Type B pancreatic cell (in vitro differentiated cells): Measurements from ENCODE around the gene MRGPRF. TPM values are rescaled to one million over a fixed set of nuclear protein-coding genes. Genes with fewer than 3 reads are reported as not detected.

Experiments used
- DNase-seq: peaks from one replicate; pipeline ENCODE4 v3.0.0; 2021; ENCODE audit warnings: mixed read lengths; ENCODE audit not compliant: unreplicated experiment; ENCODE audit errors: extremely low spot score
- H3K27ac Mint-ChIP-seq: 2 replicates; pipeline ENCODE4 v1.8.0; 2021; ENCODE audit warnings: mild to moderate bottlenecking, mixed read lengths
- H3K27me3 Mint-ChIP-seq: 2 replicates; pipeline ENCODE4 v1.8.0; 2021; ENCODE audit warnings: mixed read lengths
- H3K36me3 Mint-ChIP-seq: 2 replicates; pipeline ENCODE4 v1.8.0; 2021; ENCODE audit warnings: mixed read lengths
- H3K4me1 Mint-ChIP-seq: one replicate; pipeline ENCODE4 v1.8.0; 2021; ENCODE audit warnings: mixed read lengths; ENCODE audit not compliant: unreplicated experiment
- H3K4me3 Mint-ChIP-seq: 2 replicates; pipeline ENCODE4 v1.8.0; 2021; ENCODE audit warnings: mild to moderate bottlenecking, mixed read lengths
- H3K9me3 Mint-ChIP-seq: 2 replicates; pipeline ENCODE4 v1.8.0; 2021; ENCODE audit warnings: mixed read lengths
- CTCF ChIP-seq: fragments of 200-600 bp; sonication (generic); conservative IDR thresholded peaks from 2 replicates; pipeline ENCODE4 v1.5.0; 2021; ENCODE audit warnings: antibody characterized with exemption, mild to moderate bottlenecking
- total RNA-seq: library from RNA; stranded (reverse); gene quantifications from 2 replicates; pipeline ENCODE4 v1.2.1, GENCODE V29; 2021; ENCODE audit warnings: low replicate concordance

Gene MRGPRF
- total RNA-seq, 1 donor from 2014 or later: 1.4 TPM

- TF ChIP-seq CTCF: no peak
- no peak overlapping the region for H3K27ac Mint-ChIP-seq
- peaks cover 16% of the 10 kb centered on the region for H3K4me1 Mint-ChIP-seq
- H3K27me3 Mint-ChIP-seq: peaks cover 8% of the 10 kb centered on the region
- no peak overlapping the region for H3K4me3 Mint-ChIP-seq
- no peaks in the 10 kb centered on the region for H3K36me3 Mint-ChIP-seq
- no peaks in the 10 kb centered on the region for H3K9me3 Mint-ChIP-seq
- no peak for DNase-seq
Measured at GRCh38 chr11:69014084-69014851, 1.2 kb upstream of the MRGPRF start.

- H3K9me3 Mint-ChIP-seq: no peaks in the 10 kb centered on the region
- peaks cover 8% of the 10 kb centered on the region for H3K27me3 Mint-ChIP-seq
- H3K27ac Mint-ChIP-seq: no peak overlapping the region
- H3K36me3 Mint-ChIP-seq: no peaks in the 10 kb centered on the region
- TF ChIP-seq CTCF: no peak
- H3K4me3 Mint-ChIP-seq: peak overlapping the region; percentile 39
- peaks cover 29% of the 10 kb centered on the region for H3K4me1 Mint-ChIP-seq
- no peak for DNase-seq
Measured at GRCh38 chr11:69012092-69013008, 696 bp downstream of the MRGPRF start.

- Mint-ChIP-seq H3K4me1 (peaks cover 31% of the 10 kb centered on the region), H3K9me3 (no peaks in the 10 kb centered on the region), H3K27me3 (peaks cover 8% of the 10 kb centered on the region), H3K36me3 (no peaks in the 10 kb centered on the region), H3K27ac (no peak overlapping the region), H3K4me3 (peak overlapping the region; percentile 49)
- no peak for TF ChIP-seq CTCF
- no peak for DNase-seq
Measured at GRCh38 chr11:69011624-69012091, 1.4 kb downstream of the MRGPRF start.

- Mint-ChIP-seq H3K4me1 (peaks cover 31% of the 10 kb centered on the region), H3K4me3 (peak overlapping the region; percentile 49)
Measured at GRCh38 chr11:69010964-69011623, 2.0 kb downstream of the MRGPRF start.

More at GRCh38 chr11:69010964-69011623, 2.0 kb downstream of the MRGPRF start:
- TF ChIP-seq CTCF: no peak
- Mint-ChIP-seq H3K36me3 (no peaks in the 10 kb centered on the region), H3K9me3 (no peaks in the 10 kb centered on the region), H3K27ac (no peak overlapping the region), H3K27me3 (peaks cover 8% of the 10 kb centered on the region)
- no peak for DNase-seq
